DOHH2 (cell line): Measurements from ENCODE around the gene GALNT15.

ENCODE experiments used
- CTCF ChIP-seq: fragments of 200-600 bp; sonication (generic); IDR thresholded peaks from one replicate; pipeline ENCODE4 v1.5.1; 2014; ENCODE audit warnings: antibody characterized with exemption, mild to moderate bottlenecking, low read depth, low read length; ENCODE audit not compliant: poor library complexity, severe bottlenecking
- EZH2phosphoT487 ChIP-seq: fragments of 200-600 bp; sonication (generic); IDR thresholded peaks from 2 replicates; pipeline ENCODE4 v1.6.1; 2017; ENCODE audit warnings: borderline replicate concordance, mild to moderate bottlenecking, antibody characterized with exemption, low read length, moderate library complexity, mixed read lengths

- no peak for TF ChIP-seq CTCF
- TF ChIP-seq EZH2phosphoT487, result no peak
These were observed 71.1 kb downstream of the GALNT15 start for GRCh38 chr3:16245609-16246008.
